A549 (cell line): Measurements from ENCODE around the gene AAMP. TPM values are rescaled to one million over a fixed set of nuclear protein-coding genes. Genes with fewer than 3 reads are reported as not detected.

Source experiments
- ATAC-seq, 2 experiments: fragments of 200-7000 bp in 1 of 2; fragments of >200 bp in 1 of 2; cut with Nextera tagmentation in 1 of 2; cut with Tn5 transposase in 1 of 2; 3 replicates each; pipeline versions ENCODE4 v1.8.0 to v1.9.1; 2018 to 2020; ENCODE audit warnings: mild to moderate bottlenecking in 1 of 2, moderate library complexity in 1 of 2
- CTCF ChIA-PET: fragments of 300-600 bp; sonication (Branson Sonifier 250); formaldehyde crosslinking; extraction: SDS; loops from one replicate; lab custom pipeline; 2021; ENCODE audit warnings: antibody characterized with exemption, inconsistent platforms; lab: Yijun Ruan, JAX
- POLR2A ChIA-PET: fragments of 350-600 bp; formaldehyde crosslinking; extraction: SDS; loops from one replicate; lab custom pipeline; 2021; ENCODE audit warnings: antibody characterized with exemption, inconsistent platforms; lab: Yijun Ruan, JAX
- DNase-seq, 2 experiments: peaks; one replicate each; pipeline versions ENCODE4 v3.0.0 to v3.0.0-alpha.2; 2011 to 2016; ENCODE audit warnings: low read depth in 1 of 2, low spot score in 1 of 2
- FAIRE-seq: peaks from 2 replicates; lab custom pipeline; 2011; peaks lifted over from hg19 to GRCh38; lab: Jason Lieb, UNC
- H3K27ac ChIP-seq, 2 experiments: fragments of >200 bp; sonication (Bioruptor Twin); formaldehyde crosslinking; 3 replicates each; pipeline ENCODE4 v1.5.1; 2016 to 2017
- H3K4me1 ChIP-seq: fragments of >200 bp; sonication (Bioruptor Twin); formaldehyde crosslinking; 3 replicates; pipeline ENCODE4 v1.6.1; 2016
- H3K4me2 ChIP-seq: fragments of >200 bp; sonication (Bioruptor Twin); formaldehyde crosslinking; 3 replicates; pipeline ENCODE4 v1.6.1; 2016
- H3K4me3 ChIP-seq: fragments of >200 bp; sonication (Bioruptor Twin); formaldehyde crosslinking; 3 replicates; pipeline ENCODE4 v1.5.1; 2016
- H3K9me3 ChIP-seq: fragments of >200 bp; sonication (Bioruptor Twin); formaldehyde crosslinking; 3 replicates; pipeline ENCODE4 v1.6.1; 2016
- BHLHE40 ChIP-seq: IDR thresholded peaks from 2 replicates; pipeline ENCODE4 v1.6.1; 2012; ENCODE audit warnings: low read depth, low read length, inconsistent platforms
- CBX2 ChIP-seq: fragments of 200-600 bp; sonication (generic); IDR thresholded peaks from 2 replicates; pipeline ENCODE4 v1.6.1; 2016; ENCODE audit warnings: low read depth, mild to moderate bottlenecking, borderline replicate concordance
- CHD4 ChIP-seq: fragments of 200-600 bp; sonication (generic); IDR thresholded peaks from 2 replicates; pipeline ENCODE4 v1.6.1; 2016; ENCODE audit warnings: antibody characterized with exemption, mild to moderate bottlenecking, borderline replicate concordance
- EHF ChIP-seq: fragments of 250-450 bp; sonication (Bioruptor Pico); IDR thresholded peaks from 2 replicates; pipeline ENCODE4 v1.5.0; 2020; ENCODE audit warnings: mild to moderate bottlenecking
- EP300 ChIP-seq, 2 experiments: fragments of >200 bp; sonication (Bioruptor Twin); formaldehyde crosslinking; IDR thresholded peaks; 2 replicates in 1 of 2; 3 replicates in 1 of 2; pipeline ENCODE4 v1.6.1; 2016 to 2017
- FOSL2 ChIP-seq, 2 experiments: fragments of 450-650 bp in 1 of 2; fragments of >200 bp in 1 of 2; sonication (Bioruptor Twin) in 1 of 2; formaldehyde crosslinking; IDR thresholded peaks; 2 replicates each; pipeline versions ENCODE4 v1.5.0 to v1.6.1; 2016 to 2020; ENCODE audit warnings: mild to moderate bottlenecking in 1 of 2, moderate library complexity in 1 of 2
- FOXS1 ChIP-seq: fragments of 250-450 bp; sonication (Bioruptor Pico); IDR thresholded peaks from 2 replicates; pipeline ENCODE4 v1.5.0; 2020; ENCODE audit warnings: mild to moderate bottlenecking, moderate library complexity
- HOXB13 ChIP-seq: fragments of 250-450 bp; sonication (Bioruptor Pico); IDR thresholded peaks from 2 replicates; pipeline ENCODE4 v1.5.0; 2020; ENCODE audit warnings: low read depth, mild to moderate bottlenecking, moderate library complexity
- JUNB ChIP-seq: fragments of >200 bp; sonication (Bioruptor Twin); formaldehyde crosslinking; IDR thresholded peaks from 2 replicates; pipeline ENCODE4 v1.6.1; 2016
- MAZ ChIP-seq: fragments of 150-350 bp; IDR thresholded peaks from 2 replicates; pipeline ENCODE4 v1.6.1; 2014; ENCODE audit warnings: antibody characterized with exemption, low read depth, low read length, borderline replicate concordance
- NPAS2 ChIP-seq: fragments of 250-450 bp; sonication (Bioruptor Pico); IDR thresholded peaks from 2 replicates; pipeline ENCODE4 v1.8.0; 2022; ENCODE audit warnings: mild to moderate bottlenecking, moderate library complexity, borderline replicate concordance
- NR3C1 ChIP-seq: fragments of >200 bp; sonication (Bioruptor Twin); formaldehyde crosslinking; IDR thresholded peaks from 3 replicates; pipeline ENCODE4 v1.6.1; 2017
- PHF8 ChIP-seq: fragments of 200-600 bp; sonication (generic); IDR thresholded peaks from 2 replicates; pipeline ENCODE4 v1.6.1; 2016; ENCODE audit warnings: low read depth, mild to moderate bottlenecking, antibody characterized with exemption, moderate library complexity, borderline replicate concordance
- RAD21 ChIP-seq, 2 experiments: fragments of >200 bp in 1 of 2; sonication (Bioruptor Twin) in 1 of 2; formaldehyde crosslinking in 1 of 2; IDR thresholded peaks in 1 of 2; conservative IDR thresholded peaks in 1 of 2; 2 replicates in 1 of 2; 3 replicates in 1 of 2; pipeline ENCODE4 v1.6.1; 2012 to 2018; ENCODE audit warnings: inconsistent platforms in 1 of 2
- RCOR1 ChIP-seq: fragments of 150-350 bp; IDR thresholded peaks from 2 replicates; pipeline ENCODE4 v1.6.1; 2014; ENCODE audit warnings: antibody characterized with exemption, low read length, low read depth
- RFX5 ChIP-seq: fragments of 450-650 bp; IDR thresholded peaks from 2 replicates; pipeline ENCODE4 v1.7.1; 2014; ENCODE audit warnings: antibody characterized with exemption, mild to moderate bottlenecking, moderate library complexity
- SREBF2 ChIP-seq: fragments of 450-650 bp; IDR thresholded peaks from 2 replicates; pipeline ENCODE4 v1.6.1; 2014; ENCODE audit warnings: mild to moderate bottlenecking, moderate library complexity
- TP53 ChIP-seq: fragments of 250-450 bp; sonication (Bioruptor Pico); IDR thresholded peaks from 2 replicates; pipeline ENCODE4 v1.5.0; 2021; ENCODE audit warnings: mild to moderate bottlenecking, moderate library complexity
- ZSCAN20 ChIP-seq: fragments of 250-450 bp; sonication (Bioruptor Pico); IDR thresholded peaks from 2 replicates; pipeline ENCODE4 v1.8.0; 2022; ENCODE audit warnings: mild to moderate bottlenecking, moderate library complexity
- WGBS: methylation state at CpG from one replicate; pipeline ENCODE4 v1.1.6; 2017; ENCODE audit errors: missing lambda C conversion rate; 5-methylcytosine and 5-hydroxymethylcytosine counted together
- polyA plus RNA-seq, 4 experiments: library from polyadenylated mRNA; depleted of rRNA in 3 of 4; stranded (reverse); fragments of >200 nt; fragmentation: RNase III in 1 of 4; extraction: RNeasy Plus Mini Kit Qiagen cat#74134 plus additional on column Dnase treatment in 1 of 4; gene quantifications; 2 replicates in 3 of 4; 3 replicates in 1 of 4; pipeline ENCODE4 v1.2.3, GENCODE V29; 2011 to 2017
- TF ChIP-seq, protein P1 (sequence below): fragments of >200 bp; sonication (Bioruptor Twin); formaldehyde crosslinking; IDR thresholded peaks from 3 replicates; pipeline ENCODE4 v1.5.1; 2016
- TF ChIP-seq, protein P2 (sequence below): IDR thresholded peaks from 2 replicates; pipeline ENCODE4 v1.6.1; 2012
- TF ChIP-seq, protein P3 (sequence below): fragments of >200 bp; sonication (Bioruptor Twin); formaldehyde crosslinking; IDR thresholded peaks from 2 replicates; pipeline ENCODE4 v1.6.1; 2016
- TF ChIP-seq, protein P4 (sequence below): IDR thresholded peaks from 2 replicates; pipeline ENCODE4 v1.6.1; 2012
- TF ChIP-seq, protein P5 (sequence below): fragments of 450-650 bp; IDR thresholded peaks from 2 replicates; pipeline ENCODE4 v1.6.1; 2014; ENCODE audit warnings: antibody characterized with exemption
- TF ChIP-seq, protein P6 (sequence below): fragments of >200 bp; sonication (Bioruptor Twin); formaldehyde crosslinking; IDR thresholded peaks from 3 replicates; pipeline ENCODE4 v1.6.1; 2016

The AAMP gene
- polyA plus RNA-seq, 2 of the 4 experiments (the other 2 are of a cell fraction) = 82.0 to 173 TPM

DNA sequence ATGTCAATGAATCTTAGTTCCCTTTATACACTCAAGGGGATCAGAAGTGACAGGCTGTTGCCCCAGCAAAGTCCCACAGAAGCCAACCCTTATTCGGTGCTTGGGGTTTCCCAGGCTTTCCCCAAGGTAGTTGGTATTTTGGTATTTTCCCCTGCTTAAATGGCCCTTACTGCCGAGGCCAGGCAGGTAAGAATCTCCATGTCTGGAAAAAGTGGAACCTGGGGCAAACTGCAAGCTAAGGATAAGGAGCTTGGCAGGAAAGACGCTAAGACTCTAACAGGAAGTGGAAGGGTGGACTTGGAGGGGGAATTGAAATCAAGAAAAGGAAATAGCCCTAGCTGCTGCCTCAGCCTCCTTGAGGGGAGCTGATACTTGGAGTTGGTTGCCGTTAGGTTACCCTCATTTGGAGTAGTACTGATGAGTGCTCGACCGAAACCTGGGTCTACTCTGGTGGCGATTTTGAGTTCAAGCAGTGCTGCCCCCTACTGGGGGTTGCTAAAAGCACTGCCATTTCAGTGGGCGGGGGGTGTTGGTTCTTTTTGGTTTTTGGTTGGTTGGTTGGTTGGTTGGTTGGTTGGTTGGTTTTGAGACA is 12.5 kb downstream of the AAMP start:
- CTCF ChIA-PET = interaction anchor here (0.7 to 2.1 kb wide), 9 partner anchors 9 to 72 kb away, joined by 3 to 8 read pairs (median 5); no protein-coding TSS in a partner anchor
- DNase-seq = peak in 1 of 2 experiments; percentile 50
- Histone ChIP-seq H3K9me3 (no peaks in the 10 kb centered on the region), H3K4me3 (no peak overlapping the region), H3K4me2 (no peak overlapping the region), H3K27ac (no peak overlapping the region), H3K4me1 (no peaks in the 10 kb centered on the region)
- no peak for FAIRE-seq
- 94% methylated on average over 8 of the region's 8 CpGs for WGBS
- POLR2A ChIA-PET = no interaction called here
- peak in 1 of 2 experiments; percentile 37; a peak in 3 of 6 replicates for ATAC-seq
- no peak for TF ChIP-seq MAZ
- no peak for TF ChIP-seq CBX2
- no peak for TF ChIP-seq EHF (CRISPR knock-in tag)
- TF ChIP-seq, protein P1, sequence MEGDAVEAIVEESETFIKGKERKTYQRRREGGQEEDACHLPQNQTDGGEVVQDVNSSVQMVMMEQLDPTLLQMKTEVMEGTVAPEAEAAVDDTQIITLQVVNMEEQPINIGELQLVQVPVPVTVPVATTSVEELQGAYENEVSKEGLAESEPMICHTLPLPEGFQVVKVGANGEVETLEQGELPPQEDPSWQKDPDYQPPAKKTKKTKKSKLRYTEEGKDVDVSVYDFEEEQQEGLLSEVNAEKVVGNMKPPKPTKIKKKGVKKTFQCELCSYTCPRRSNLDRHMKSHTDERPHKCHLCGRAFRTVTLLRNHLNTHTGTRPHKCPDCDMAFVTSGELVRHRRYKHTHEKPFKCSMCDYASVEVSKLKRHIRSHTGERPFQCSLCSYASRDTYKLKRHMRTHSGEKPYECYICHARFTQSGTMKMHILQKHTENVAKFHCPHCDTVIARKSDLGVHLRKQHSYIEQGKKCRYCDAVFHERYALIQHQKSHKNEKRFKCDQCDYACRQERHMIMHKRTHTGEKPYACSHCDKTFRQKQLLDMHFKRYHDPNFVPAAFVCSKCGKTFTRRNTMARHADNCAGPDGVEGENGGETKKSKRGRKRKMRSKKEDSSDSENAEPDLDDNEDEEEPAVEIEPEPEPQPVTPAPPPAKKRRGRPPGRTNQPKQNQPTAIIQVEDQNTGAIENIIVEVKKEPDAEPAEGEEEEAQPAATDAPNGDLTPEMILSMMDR = peak; percentile 43
- TF ChIP-seq, protein P2, sequence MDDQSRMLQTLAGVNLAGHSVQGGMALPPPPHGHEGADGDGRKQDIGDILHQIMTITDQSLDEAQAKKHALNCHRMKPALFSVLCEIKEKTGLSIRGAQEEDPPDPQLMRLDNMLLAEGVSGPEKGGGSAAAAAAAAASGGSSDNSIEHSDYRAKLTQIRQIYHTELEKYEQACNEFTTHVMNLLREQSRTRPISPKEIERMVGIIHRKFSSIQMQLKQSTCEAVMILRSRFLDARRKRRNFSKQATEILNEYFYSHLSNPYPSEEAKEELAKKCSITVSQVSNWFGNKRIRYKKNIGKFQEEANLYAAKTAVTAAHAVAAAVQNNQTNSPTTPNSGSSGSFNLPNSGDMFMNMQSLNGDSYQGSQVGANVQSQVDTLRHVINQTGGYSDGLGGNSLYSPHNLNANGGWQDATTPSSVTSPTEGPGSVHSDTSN = no peak

DNA sequence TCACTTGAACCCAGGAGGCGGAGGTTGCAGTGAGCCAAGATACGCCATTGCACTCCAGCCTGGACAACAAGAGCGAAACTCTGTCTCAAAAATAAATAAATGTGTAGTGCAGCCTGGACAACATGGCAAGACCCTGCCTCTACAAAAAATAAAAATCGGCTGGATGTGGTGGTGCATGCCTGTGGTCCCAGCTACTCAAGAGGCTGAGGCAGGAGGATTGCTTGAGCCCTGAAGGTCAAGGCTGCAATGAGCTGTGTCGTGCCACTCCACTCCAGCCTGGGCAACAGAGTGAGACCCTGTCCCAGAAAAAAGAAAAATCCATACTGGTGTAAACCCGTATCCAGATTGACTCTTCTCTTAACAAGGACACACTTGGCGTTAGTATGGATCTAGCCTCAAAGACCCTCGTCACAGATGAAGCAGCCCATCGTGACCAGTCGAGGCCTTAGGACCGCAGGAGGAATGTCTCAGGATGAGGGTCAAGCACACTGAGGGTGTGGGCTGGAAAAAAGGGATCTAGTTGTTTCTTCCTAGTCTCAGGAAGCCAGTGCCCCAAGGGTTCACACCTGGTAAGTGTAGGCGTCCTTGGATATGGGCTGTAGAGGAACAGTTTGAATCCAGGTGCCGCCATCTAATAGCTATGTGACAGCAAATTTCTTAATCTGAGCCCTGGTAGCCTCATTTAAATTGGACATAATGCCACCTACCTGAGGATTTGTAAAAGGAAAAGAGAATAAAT is 13.2 kb downstream of the AAMP start:
- 93% methylated on average over 13 of the region's 13 CpGs for WGBS
- Histone ChIP-seq H3K4me3 (no peak overlapping the region), H3K27ac (no peak overlapping the region), H3K9me3 (no peaks in the 10 kb centered on the region), H3K4me2 (no peak overlapping the region), H3K4me1 (no peaks in the 10 kb centered on the region)
- DNase-seq = no peak
- no peak for FAIRE-seq
- ChIA-PET POLR2A (no interaction called here), CTCF (interaction anchor here (0.6 to 2.1 kb wide), 11 partner anchors 9 to 720 kb away, joined by 3 to 8 read pairs (median 3); no protein-coding TSS in a partner anchor)
- no peak for ATAC-seq
- TF ChIP-seq CBX2 (no peak), FOSL2 (IDR thresholded peaks at IDR 0.05) (no peak), FOSL2 (CRISPR knock-in tag; IDR thresholded peaks at IDR 0.05) (no peak), SREBF2 (no peak), NPAS2 (no peak), RFX5 (no peak), NR3C1 (no peak), RAD21 (conservative IDR thresholded peaks at IDR 0.05 in 1 of 2, IDR thresholded peaks at IDR 0.05 in 1 of 2) (no peak), JUNB (no peak), PHF8 (no peak), BHLHE40 (no peak), FOXS1 (CRISPR knock-in tag) (no peak)
- TF ChIP-seq, protein P3, sequence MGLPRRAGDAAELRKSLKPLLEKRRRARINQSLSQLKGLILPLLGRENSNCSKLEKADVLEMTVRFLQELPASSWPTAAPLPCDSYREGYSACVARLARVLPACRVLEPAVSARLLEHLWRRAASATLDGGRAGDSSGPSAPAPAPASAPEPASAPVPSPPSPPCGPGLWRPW = no peak
- TF ChIP-seq, protein P4, sequence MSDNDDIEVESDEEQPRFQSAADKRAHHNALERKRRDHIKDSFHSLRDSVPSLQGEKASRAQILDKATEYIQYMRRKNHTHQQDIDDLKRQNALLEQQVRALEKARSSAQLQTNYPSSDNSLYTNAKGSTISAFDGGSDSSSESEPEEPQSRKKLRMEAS = no peak

DNA sequence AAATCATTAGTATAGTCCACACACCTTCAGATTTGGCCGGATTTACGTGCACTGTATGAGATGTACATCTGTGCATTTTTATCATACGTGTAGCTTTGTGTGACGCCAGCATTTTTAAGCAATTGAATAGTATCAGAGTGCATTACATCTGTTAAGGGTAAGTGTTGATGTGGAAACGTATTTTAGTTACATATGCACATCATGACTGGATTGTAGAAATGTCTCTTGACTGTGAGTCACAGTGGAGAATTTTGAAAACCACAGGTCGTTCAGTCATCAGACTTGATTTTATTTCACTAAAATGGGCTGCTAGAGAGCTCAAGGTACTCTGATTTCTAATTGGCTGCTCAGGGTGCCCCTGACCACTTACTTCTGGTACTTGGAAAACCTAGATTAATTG is 14.5 kb downstream of the AAMP start:
- ATAC-seq (no peak), FAIRE-seq (no peak), DNase-seq (no peak)
- Histone ChIP-seq H3K27ac (no peak overlapping the region), H3K9me3 (no peaks in the 10 kb centered on the region), H3K4me3 (no peak overlapping the region), H3K4me1 (no peaks in the 10 kb centered on the region), H3K4me2 (no peak overlapping the region)
- ChIA-PET CTCF (interaction anchor here (1.0 to 2.1 kb wide), 2 partner anchors 10 to 70 kb away, joined by 3 to 5 read pairs; no protein-coding TSS in a partner anchor), POLR2A (no interaction called here)
- WGBS = 69% methylated on average over 6 of the region's 6 CpGs
- TF ChIP-seq RCOR1 = no peak
- TF ChIP-seq TP53 (CRISPR knock-in tag) = no peak
- TF ChIP-seq CBX2 = no peak
- no peak for TF ChIP-seq FOXS1 (CRISPR knock-in tag)
- no peak for TF ChIP-seq HOXB13 (CRISPR knock-in tag)
- no peak for TF ChIP-seq RAD21 (conservative IDR thresholded peaks at IDR 0.05 in 1 of 2, IDR thresholded peaks at IDR 0.05 in 1 of 2)
- TF ChIP-seq, protein P5, sequence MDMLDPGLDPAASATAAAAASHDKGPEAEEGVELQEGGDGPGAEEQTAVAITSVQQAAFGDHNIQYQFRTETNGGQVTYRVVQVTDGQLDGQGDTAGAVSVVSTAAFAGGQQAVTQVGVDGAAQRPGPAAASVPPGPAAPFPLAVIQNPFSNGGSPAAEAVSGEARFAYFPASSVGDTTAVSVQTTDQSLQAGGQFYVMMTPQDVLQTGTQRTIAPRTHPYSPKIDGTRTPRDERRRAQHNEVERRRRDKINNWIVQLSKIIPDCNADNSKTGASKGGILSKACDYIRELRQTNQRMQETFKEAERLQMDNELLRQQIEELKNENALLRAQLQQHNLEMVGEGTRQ = no peak
- no peak for TF ChIP-seq EP300 (IDR thresholded peaks at IDR 0.05)
- no peak for TF ChIP-seq ZSCAN20
- TF ChIP-seq CHD4 = no peak
- TF ChIP-seq, protein P6, sequence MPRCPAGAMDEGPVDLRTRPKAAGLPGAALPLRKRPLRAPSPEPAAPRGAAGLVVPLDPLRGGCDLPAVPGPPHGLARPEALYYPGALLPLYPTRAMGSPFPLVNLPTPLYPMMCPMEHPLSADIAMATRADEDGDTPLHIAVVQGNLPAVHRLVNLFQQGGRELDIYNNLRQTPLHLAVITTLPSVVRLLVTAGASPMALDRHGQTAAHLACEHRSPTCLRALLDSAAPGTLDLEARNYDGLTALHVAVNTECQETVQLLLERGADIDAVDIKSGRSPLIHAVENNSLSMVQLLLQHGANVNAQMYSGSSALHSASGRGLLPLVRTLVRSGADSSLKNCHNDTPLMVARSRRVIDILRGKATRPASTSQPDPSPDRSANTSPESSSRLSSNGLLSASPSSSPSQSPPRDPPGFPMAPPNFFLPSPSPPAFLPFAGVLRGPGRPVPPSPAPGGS = no peak
